IPS DF 6.9 (cell line): Measurements from ENCODE around the gene PRSS38.

Experiments
- DNase-seq: peaks from one replicate; pipeline ENCODE4 v3.0.0-alpha.2; 2013; ENCODE audit warnings: low read depth, low spot score
- H3K27ac ChIP-seq: one replicate; pipeline ENCODE4 v1.5.1; 2013; ENCODE audit warnings: low read length, control low read depth
- H3K27me3 ChIP-seq: 2 replicates; pipeline ENCODE4 v1.6.1; 2013; ENCODE audit warnings: mild to moderate bottlenecking, low read length; ENCODE audit not compliant: control insufficient read depth, insufficient read depth
- H3K36me3 ChIP-seq: 2 replicates; pipeline ENCODE4 v1.6.1; 2013; ENCODE audit warnings: low read length; ENCODE audit not compliant: control insufficient read depth, insufficient read depth
- H3K4me1 ChIP-seq: 2 replicates; pipeline ENCODE4 v1.6.1; 2013; ENCODE audit warnings: low read length; ENCODE audit not compliant: control insufficient read depth, insufficient read depth
- H3K4me3 ChIP-seq: 2 replicates; pipeline ENCODE4 v1.5.1; 2013; ENCODE audit warnings: mild to moderate bottlenecking, low read length
- H3K9me3 ChIP-seq: 2 replicates; pipeline ENCODE4 v1.6.1; 2013; ENCODE audit warnings: low read length, inconsistent platforms; ENCODE audit not compliant: control insufficient read depth, insufficient read depth
- WGBS: extraction: QIAGEN DNeasy Blood & Tissue Kit; methylation state at CpG from one replicate; pipeline ENCODE4 v1.1.7; 2013; ENCODE audit warnings: mixed read lengths, missing lambda C conversion rate; ENCODE audit not compliant: insufficient read length, insufficient coverage; 5-methylcytosine and 5-hydroxymethylcytosine counted together

The PRSS38 gene

GRCh38 chr1:227892489-227893299 lies 77.2 kb downstream of the PRSS38 start:
- no peak for DNase-seq
- WGBS, result no CpG with 5 or more reads among the region's 17 CpGs
- no peaks in the 10 kb centered on the region for H3K36me3 ChIP-seq

GRCh38 chr1:227893300-227893948 lies 77.9 kb downstream of the PRSS38 start:
- H3K4me1 ChIP-seq, result peaks cover 7% of the 10 kb centered on the region
- H3K4me3 ChIP-seq, result no peak overlapping the region
- H3K9me3 ChIP-seq, result no peaks in the 10 kb centered on the region
- H3K27me3 ChIP-seq, result no peaks in the 10 kb centered on the region
- H3K36me3 ChIP-seq, result no peaks in the 10 kb centered on the region
- no peak for DNase-seq
- no peak overlapping the region for H3K27ac ChIP-seq
- no CpG with 5 or more reads among the region's 9 CpGs for WGBS

More at GRCh38 chr1:227892489-227893299, 77.2 kb downstream of the PRSS38 start:
- no peak overlapping the region for H3K4me3 ChIP-seq
- H3K9me3 ChIP-seq, result no peaks in the 10 kb centered on the region
- peaks cover 9% of the 10 kb centered on the region for H3K4me1 ChIP-seq
- no peak overlapping the region for H3K27ac ChIP-seq
- no peaks in the 10 kb centered on the region for H3K27me3 ChIP-seq

GRCh38 chr1:227893949-227894721 lies 78.7 kb downstream of the PRSS38 start:
- peaks cover 7% of the 10 kb centered on the region for H3K4me1 ChIP-seq
- no CpG with 5 or more reads among the region's 27 CpGs for WGBS
- no peak for DNase-seq

GRCh38 chr1:227894831-227895451 lies 79.5 kb downstream of the PRSS38 start:
- WGBS, result no CpG with 5 or more reads among the region's 12 CpGs
- Histone ChIP-seq H3K4me1 (peaks cover 7% of the 10 kb centered on the region), H3K27me3 (no peaks in the 10 kb centered on the region), H3K27ac (no peak overlapping the region), H3K9me3 (no peaks in the 10 kb centered on the region), H3K36me3 (no peaks in the 10 kb centered on the region), H3K4me3 (no peak overlapping the region)
- no peak for DNase-seq

More at GRCh38 chr1:227893949-227894721, 78.7 kb downstream of the PRSS38 start:
- Histone ChIP-seq H3K9me3 (no peaks in the 10 kb centered on the region), H3K27me3 (no peaks in the 10 kb centered on the region), H3K27ac (no peak overlapping the region), H3K36me3 (no peaks in the 10 kb centered on the region), H3K4me3 (no peak overlapping the region)
